GM23338 (cell line): ENCODE data around the gene ZNF860. TPM values are rescaled to one million over a fixed set of nuclear protein-coding genes. Genes with fewer than 3 reads are reported as not detected.

Experiments
- ATAC-seq: fragments of 200-7000 bp; cut with Tn5 transposase; 3 replicates; pipeline ENCODE4 v1.9.1; 2020
- DNase-seq: peaks from one replicate; pipeline ENCODE4 v3.0.0-alpha.2; 2015; ENCODE audit warnings: low spot score
- H2AFZ ChIP-seq: fragments of 200-600 bp; sonication (generic); 2 replicates; pipeline ENCODE4 v1.8.0; 2016; ENCODE audit warnings: antibody characterized with exemption, mild to moderate bottlenecking, moderate library complexity
- H3F3A ChIP-seq: fragments of 200-600 bp; sonication (generic); replicated peaks from 2 replicates; pipeline ENCODE4 v1.8.0; 2017; ENCODE audit warnings: antibody characterized with exemption, mixed run types, low read depth
- H3K27ac ChIP-seq: fragments of 200-600 bp; sonication (generic); 2 replicates; pipeline ENCODE4 v1.6.1; 2016; ENCODE audit warnings: low read depth
- H3K27me3 ChIP-seq: fragments of 200-600 bp; sonication (generic); 2 replicates; pipeline ENCODE4 v1.8.0; 2016; ENCODE audit warnings: mild to moderate bottlenecking, mixed run types, moderate library complexity; ENCODE audit not compliant: insufficient read depth
- H3K36me3 ChIP-seq: fragments of 200-600 bp; sonication (generic); 2 replicates; pipeline ENCODE4 v1.8.0; 2016; ENCODE audit warnings: mild to moderate bottlenecking; ENCODE audit not compliant: insufficient read depth
- H3K4me1 ChIP-seq: fragments of 200-600 bp; sonication (generic); 2 replicates; pipeline ENCODE4 v1.8.0; 2016; ENCODE audit warnings: mild to moderate bottlenecking, moderate library complexity; ENCODE audit not compliant: insufficient read depth
- H3K4me2 ChIP-seq: fragments of 200-600 bp; sonication (generic); 2 replicates; pipeline ENCODE4 v1.7.1; 2017; ENCODE audit warnings: mixed run types
- H3K4me3 ChIP-seq: fragments of 200-600 bp; sonication (generic); 2 replicates; pipeline ENCODE4 v1.6.1; 2016; ENCODE audit warnings: mixed run types
- H3K79me2 ChIP-seq: fragments of 200-600 bp; sonication (generic); replicated peaks from 2 replicates; pipeline ENCODE4 v1.8.0; 2017; ENCODE audit warnings: mild to moderate bottlenecking; ENCODE audit not compliant: insufficient read depth
- H3K9me2 ChIP-seq: fragments of 200-600 bp; sonication (generic); 2 replicates; pipeline ENCODE4 v1.8.0; 2017; ENCODE audit not compliant: insufficient read depth
- H4K20me1 ChIP-seq: fragments of 200-600 bp; sonication (generic); replicated peaks from 2 replicates; pipeline ENCODE4 v1.8.0; 2017; ENCODE audit warnings: mild to moderate bottlenecking; ENCODE audit not compliant: insufficient read depth
- H3K27ac Mint-ChIP-seq: 2 replicates; pipeline ENCODE4 v1.8.0; 2020; ENCODE audit warnings: inconsistent platforms, mild to moderate bottlenecking, moderate library complexity, mixed read lengths
- H3K27me3 Mint-ChIP-seq: 3 replicates; pipeline ENCODE4 v1.8.0; 2022; ENCODE audit warnings: low read depth, mild to moderate bottlenecking, moderate library complexity, mixed read lengths, inconsistent platforms; ENCODE audit not compliant: insufficient read depth, poor library complexity
- H3K36me3 Mint-ChIP-seq: 3 replicates; pipeline ENCODE4 v1.8.0; 2021; ENCODE audit warnings: low read depth, mild to moderate bottlenecking, inconsistent platforms, moderate library complexity, mixed read lengths
- H3K4me1 Mint-ChIP-seq: 3 replicates; pipeline ENCODE4 v1.8.0; 2020; ENCODE audit warnings: mild to moderate bottlenecking, inconsistent platforms, mixed read lengths
- H3K4me3 Mint-ChIP-seq: 3 replicates; pipeline ENCODE4 v1.8.0; 2021; ENCODE audit warnings: moderate library complexity, mild to moderate bottlenecking, inconsistent platforms, mixed read lengths
- H3K9me3 Mint-ChIP-seq: 3 replicates; pipeline ENCODE4 v1.8.0; 2020; ENCODE audit warnings: moderate library complexity, mild to moderate bottlenecking, inconsistent platforms, mixed read lengths
- CREB1 ChIP-seq: fragments of 250-450 bp; sonication (Bioruptor Pico); IDR thresholded peaks from 2 replicates; pipeline ENCODE4 v1.5.0; 2020; ENCODE audit warnings: low read depth, mild to moderate bottlenecking, moderate library complexity
- EZH2 ChIP-seq: fragments of 200-600 bp; sonication (generic); IDR thresholded peaks from one replicate; pipeline ENCODE4 v1.8.0; 2017; ENCODE audit warnings: antibody characterized with exemption, mild to moderate bottlenecking, low read depth; ENCODE audit not compliant: unreplicated experiment
- EZH2phosphoT487 ChIP-seq: fragments of 200-600 bp; sonication (generic); IDR thresholded peaks from one replicate; pipeline ENCODE4 v1.8.1; 2018; ENCODE audit warnings: antibody characterized with exemption; ENCODE audit not compliant: unreplicated experiment
- JUNB ChIP-seq: IDR thresholded peaks from one replicate; pipeline ENCODE4 v1.6.1; 2016; ENCODE audit warnings: antibody characterized with exemption; ENCODE audit not compliant: unreplicated experiment
- NANOG ChIP-seq: IDR thresholded peaks from 2 replicates; pipeline ENCODE4 v1.6.1; 2016; ENCODE audit warnings: antibody characterized with exemption, borderline replicate concordance
- POLR2AphosphoS5 ChIP-seq: IDR thresholded peaks from 2 replicates; pipeline ENCODE4 v1.6.1; 2016; ENCODE audit warnings: antibody characterized with exemption, low read depth
- STAT1 ChIP-seq: IDR thresholded peaks from one replicate; pipeline ENCODE4 v1.6.1; 2016; ENCODE audit warnings: antibody characterized with exemption; ENCODE audit not compliant: unreplicated experiment
- ZNF114 ChIP-seq: fragments of 250-450 bp; sonication (Bioruptor Pico); IDR thresholded peaks from 2 replicates; pipeline ENCODE4 v1.5.0; 2020; ENCODE audit warnings: mild to moderate bottlenecking, moderate library complexity
- ZNF331 ChIP-seq: fragments of 250-450 bp; sonication (Bioruptor Pico); IDR thresholded peaks from 2 replicates; pipeline ENCODE4 v1.5.0; 2020; ENCODE audit warnings: low read depth, mild to moderate bottlenecking, moderate library complexity
- polyA plus RNA-seq: library from polyadenylated mRNA; unstranded; fragments of >200 nt; fragmentation: Nextera tagmentation; extraction: Ambion mirVana; gene quantifications from 2 replicates; pipeline ENCODE4 v1.2.1, GENCODE V29; 2016
- total RNA-seq: library from RNA; depleted of rRNA; stranded (reverse); fragments of >200 nt; shearing (Covaris generic); gene quantifications from 2 replicates; pipeline ENCODE4 v1.2.3, GENCODE V29; 2014
- TF ChIP-seq, protein P1 (sequence below): IDR thresholded peaks from one replicate; pipeline ENCODE4 v1.6.1; 2018; ENCODE audit warnings: antibody characterized with exemption; ENCODE audit not compliant: unreplicated experiment
- TF ChIP-seq, protein P2 (sequence below): fragments of 250-450 bp; sonication (Bioruptor Pico); IDR thresholded peaks from 2 replicates; pipeline ENCODE4 v1.5.0; 2020; ENCODE audit warnings: mild to moderate bottlenecking, moderate library complexity
- TF ChIP-seq, protein P3 (sequence below): IDR thresholded peaks from 2 replicates; pipeline ENCODE4 v1.6.1; 2016; ENCODE audit warnings: antibody characterized with exemption
- TF ChIP-seq, protein P4 (sequence below), 2 experiments: fragments of 200-600 bp in 1 of 2; sonication (generic) in 1 of 2; conservative IDR thresholded peaks; 2 replicates each; pipeline versions ENCODE4 v1.5.1 to v1.6.1; 2016 to 2017; ENCODE audit warnings: antibody characterized with exemption in 2 of 2, low read depth in 2 of 2, mild to moderate bottlenecking in 2 of 2, moderate library complexity in 1 of 2

The ZNF860 gene
- total and polyA plus RNA-seq, 2 experiments from 2014 or later = 5.2 to 12.4 TPM

DNA sequence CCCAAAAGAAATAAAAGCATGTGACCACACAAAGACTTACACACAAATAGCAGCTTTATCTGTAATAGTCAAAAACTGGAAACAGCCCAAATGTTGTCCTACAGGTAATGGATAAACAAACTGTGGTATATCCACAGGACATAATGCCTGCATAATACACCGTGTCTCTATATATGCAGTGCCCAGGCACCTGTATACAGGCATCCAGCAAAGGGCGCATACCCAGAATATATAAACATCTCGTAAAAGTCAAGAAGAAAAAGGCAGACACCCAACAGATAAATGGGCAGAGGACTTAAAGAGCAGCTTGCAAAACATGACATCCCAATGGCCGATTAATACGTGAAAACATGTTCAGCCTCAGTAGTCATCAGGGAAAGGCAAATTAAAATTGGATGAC is 7.7 kb upstream of the ZNF860 start:
- H3K4me1 Mint-ChIP-seq = peaks cover 68% of the 10 kb centered on the region
- no peak for ATAC-seq

More for the DNA sequence above, 7.7 kb upstream of the ZNF860 start:
- Histone ChIP-seq H3K4me1 (peaks cover 74% of the 10 kb centered on the region), H3K27ac (no peak overlapping the region), H3K4me2 (no peak overlapping the region), H2AFZ (no peak overlapping the region), H4K20me1 (peaks cover 13% of the 10 kb centered on the region; the same call in 1 of the 2 replicates), H3F3A (0 out of 2 replicates have a peak, but pooled peaks cover 6% of the 10 kb centered on the region), H3K4me3 (no peak overlapping the region), H3K36me3 (0 out of 2 replicates have a peak, but pooled peaks cover 5% of the 10 kb centered on the region), H3K27me3 (no peaks in the 10 kb centered on the region), H3K9me2 (no peaks in the 10 kb centered on the region), H3K79me2 (peaks cover 100% of the 10 kb centered on the region)
- H3K27me3 Mint-ChIP-seq = peaks cover 5% of the 10 kb centered on the region
- H3K4me3 Mint-ChIP-seq = no peak overlapping the region
- no peak for DNase-seq
- H3K27ac Mint-ChIP-seq = no peak overlapping the region
- peaks cover 25% of the 10 kb centered on the region for H3K36me3 Mint-ChIP-seq
- TF ChIP-seq NANOG = no peak
- no peak for TF ChIP-seq ZNF114 (CRISPR knock-in tag)
- TF ChIP-seq, protein P1, sequence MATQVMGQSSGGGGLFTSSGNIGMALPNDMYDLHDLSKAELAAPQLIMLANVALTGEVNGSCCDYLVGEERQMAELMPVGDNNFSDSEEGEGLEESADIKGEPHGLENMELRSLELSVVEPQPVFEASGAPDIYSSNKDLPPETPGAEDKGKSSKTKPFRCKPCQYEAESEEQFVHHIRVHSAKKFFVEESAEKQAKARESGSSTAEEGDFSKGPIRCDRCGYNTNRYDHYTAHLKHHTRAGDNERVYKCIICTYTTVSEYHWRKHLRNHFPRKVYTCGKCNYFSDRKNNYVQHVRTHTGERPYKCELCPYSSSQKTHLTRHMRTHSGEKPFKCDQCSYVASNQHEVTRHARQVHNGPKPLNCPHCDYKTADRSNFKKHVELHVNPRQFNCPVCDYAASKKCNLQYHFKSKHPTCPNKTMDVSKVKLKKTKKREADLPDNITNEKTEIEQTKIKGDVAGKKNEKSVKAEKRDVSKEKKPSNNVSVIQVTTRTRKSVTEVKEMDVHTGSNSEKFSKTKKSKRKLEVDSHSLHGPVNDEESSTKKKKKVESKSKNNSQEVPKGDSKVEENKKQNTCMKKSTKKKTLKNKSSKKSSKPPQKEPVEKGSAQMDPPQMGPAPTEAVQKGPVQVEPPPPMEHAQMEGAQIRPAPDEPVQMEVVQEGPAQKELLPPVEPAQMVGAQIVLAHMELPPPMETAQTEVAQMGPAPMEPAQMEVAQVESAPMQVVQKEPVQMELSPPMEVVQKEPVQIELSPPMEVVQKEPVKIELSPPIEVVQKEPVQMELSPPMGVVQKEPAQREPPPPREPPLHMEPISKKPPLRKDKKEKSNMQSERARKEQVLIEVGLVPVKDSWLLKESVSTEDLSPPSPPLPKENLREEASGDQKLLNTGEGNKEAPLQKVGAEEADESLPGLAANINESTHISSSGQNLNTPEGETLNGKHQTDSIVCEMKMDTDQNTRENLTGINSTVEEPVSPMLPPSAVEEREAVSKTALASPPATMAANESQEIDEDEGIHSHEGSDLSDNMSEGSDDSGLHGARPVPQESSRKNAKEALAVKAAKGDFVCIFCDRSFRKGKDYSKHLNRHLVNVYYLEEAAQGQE = no peak
- no peak for TF ChIP-seq CREB1
- TF ChIP-seq, protein P2, sequence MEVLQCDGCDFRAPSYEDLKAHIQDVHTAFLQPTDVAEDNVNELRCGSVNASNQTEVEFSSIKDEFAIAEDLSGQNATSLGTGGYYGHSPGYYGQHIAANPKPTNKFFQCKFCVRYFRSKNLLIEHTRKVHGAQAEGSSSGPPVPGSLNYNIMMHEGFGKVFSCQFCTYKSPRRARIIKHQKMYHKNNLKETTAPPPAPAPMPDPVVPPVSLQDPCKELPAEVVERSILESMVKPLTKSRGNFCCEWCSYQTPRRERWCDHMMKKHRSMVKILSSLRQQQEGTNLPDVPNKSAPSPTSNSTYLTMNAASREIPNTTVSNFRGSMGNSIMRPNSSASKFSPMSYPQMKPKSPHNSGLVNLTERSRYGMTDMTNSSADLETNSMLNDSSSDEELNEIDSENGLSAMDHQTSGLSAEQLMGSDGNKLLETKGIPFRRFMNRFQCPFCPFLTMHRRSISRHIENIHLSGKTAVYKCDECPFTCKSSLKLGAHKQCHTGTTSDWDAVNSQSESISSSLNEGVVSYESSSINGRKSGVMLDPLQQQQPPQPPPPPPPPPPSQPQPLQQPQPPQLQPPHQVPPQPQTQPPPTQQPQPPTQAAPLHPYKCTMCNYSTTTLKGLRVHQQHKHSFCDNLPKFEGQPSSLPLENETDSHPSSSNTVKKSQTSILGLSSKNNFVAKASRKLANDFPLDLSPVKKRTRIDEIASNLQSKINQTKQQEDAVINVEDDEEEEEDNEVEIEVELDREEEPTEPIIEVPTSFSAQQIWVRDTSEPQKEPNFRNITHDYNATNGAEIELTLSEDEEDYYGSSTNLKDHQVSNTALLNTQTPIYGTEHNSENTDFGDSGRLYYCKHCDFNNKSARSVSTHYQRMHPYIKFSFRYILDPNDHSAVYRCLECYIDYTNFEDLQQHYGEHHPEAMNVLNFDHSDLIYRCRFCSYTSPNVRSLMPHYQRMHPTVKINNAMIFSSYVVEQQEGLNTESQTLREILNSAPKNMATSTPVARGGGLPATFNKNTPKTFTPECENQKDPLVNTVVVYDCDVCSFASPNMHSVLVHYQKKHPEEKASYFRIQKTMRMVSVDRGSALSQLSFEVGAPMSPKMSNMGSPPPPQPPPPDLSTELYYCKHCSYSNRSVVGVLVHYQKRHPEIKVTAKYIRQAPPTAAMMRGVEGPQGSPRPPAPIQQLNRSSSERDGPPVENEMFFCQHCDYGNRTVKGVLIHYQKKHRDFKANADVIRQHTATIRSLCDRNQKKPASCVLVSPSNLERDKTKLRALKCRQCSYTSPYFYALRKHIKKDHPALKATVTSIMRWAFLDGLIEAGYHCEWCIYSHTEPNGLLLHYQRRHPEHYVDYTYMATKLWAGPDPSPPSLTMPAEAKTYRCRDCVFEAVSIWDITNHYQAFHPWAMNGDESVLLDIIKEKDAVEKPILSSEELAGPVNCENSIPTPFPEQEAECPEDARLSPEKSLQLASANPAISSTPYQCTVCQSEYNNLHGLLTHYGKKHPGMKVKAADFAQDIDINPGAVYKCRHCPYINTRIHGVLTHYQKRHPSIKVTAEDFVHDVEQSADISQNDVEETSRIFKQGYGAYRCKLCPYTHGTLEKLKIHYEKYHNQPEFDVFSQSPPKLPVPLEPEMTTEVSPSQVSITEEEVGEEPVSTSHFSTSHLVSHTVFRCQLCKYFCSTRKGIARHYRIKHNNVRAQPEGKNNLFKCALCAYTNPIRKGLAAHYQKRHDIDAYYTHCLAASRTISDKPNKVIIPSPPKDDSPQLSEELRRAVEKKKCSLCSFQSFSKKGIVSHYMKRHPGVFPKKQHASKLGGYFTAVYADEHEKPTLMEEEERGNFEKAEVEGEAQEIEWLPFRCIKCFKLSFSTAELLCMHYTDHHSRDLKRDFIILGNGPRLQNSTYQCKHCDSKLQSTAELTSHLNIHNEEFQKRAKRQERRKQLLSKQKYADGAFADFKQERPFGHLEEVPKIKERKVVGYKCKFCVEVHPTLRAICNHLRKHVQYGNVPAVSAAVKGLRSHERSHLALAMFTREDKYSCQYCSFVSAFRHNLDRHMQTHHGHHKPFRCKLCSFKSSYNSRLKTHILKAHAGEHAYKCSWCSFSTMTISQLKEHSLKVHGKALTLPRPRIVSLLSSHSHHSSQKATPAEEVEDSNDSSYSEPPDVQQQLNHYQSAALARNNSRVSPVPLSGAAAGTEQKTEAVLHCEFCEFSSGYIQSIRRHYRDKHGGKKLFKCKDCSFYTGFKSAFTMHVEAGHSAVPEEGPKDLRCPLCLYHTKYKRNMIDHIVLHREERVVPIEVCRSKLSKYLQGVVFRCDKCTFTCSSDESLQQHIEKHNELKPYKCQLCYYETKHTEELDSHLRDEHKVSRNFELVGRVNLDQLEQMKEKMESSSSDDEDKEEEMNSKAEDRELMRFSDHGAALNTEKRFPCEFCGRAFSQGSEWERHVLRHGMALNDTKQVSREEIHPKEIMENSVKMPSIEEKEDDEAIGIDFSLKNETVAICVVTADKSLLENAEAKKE = no peak
- no peak for TF ChIP-seq STAT1
- TF ChIP-seq POLR2AphosphoS5 = no peak
- TF ChIP-seq ZNF331 (CRISPR knock-in tag) = no peak
- TF ChIP-seq, protein P3, sequence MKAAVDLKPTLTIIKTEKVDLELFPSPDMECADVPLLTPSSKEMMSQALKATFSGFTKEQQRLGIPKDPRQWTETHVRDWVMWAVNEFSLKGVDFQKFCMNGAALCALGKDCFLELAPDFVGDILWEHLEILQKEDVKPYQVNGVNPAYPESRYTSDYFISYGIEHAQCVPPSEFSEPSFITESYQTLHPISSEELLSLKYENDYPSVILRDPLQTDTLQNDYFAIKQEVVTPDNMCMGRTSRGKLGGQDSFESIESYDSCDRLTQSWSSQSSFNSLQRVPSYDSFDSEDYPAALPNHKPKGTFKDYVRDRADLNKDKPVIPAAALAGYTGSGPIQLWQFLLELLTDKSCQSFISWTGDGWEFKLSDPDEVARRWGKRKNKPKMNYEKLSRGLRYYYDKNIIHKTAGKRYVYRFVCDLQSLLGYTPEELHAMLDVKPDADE = no peak
- TF ChIP-seq JUNB = no peak
- TF ChIP-seq EZH2phosphoT487 = no peak
- TF ChIP-seq, protein P4, sequence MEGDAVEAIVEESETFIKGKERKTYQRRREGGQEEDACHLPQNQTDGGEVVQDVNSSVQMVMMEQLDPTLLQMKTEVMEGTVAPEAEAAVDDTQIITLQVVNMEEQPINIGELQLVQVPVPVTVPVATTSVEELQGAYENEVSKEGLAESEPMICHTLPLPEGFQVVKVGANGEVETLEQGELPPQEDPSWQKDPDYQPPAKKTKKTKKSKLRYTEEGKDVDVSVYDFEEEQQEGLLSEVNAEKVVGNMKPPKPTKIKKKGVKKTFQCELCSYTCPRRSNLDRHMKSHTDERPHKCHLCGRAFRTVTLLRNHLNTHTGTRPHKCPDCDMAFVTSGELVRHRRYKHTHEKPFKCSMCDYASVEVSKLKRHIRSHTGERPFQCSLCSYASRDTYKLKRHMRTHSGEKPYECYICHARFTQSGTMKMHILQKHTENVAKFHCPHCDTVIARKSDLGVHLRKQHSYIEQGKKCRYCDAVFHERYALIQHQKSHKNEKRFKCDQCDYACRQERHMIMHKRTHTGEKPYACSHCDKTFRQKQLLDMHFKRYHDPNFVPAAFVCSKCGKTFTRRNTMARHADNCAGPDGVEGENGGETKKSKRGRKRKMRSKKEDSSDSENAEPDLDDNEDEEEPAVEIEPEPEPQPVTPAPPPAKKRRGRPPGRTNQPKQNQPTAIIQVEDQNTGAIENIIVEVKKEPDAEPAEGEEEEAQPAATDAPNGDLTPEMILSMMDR (conservative IDR thresholded peaks at IDR 0.05; ENCODE audit: low read depth in 2 of 2) = no peak
- no peak for TF ChIP-seq EZH2
- no peaks in the 10 kb centered on the region for H3K9me3 Mint-ChIP-seq
